ENCODE results near the gene NOXA1.

Gene NOXA1

DNA sequence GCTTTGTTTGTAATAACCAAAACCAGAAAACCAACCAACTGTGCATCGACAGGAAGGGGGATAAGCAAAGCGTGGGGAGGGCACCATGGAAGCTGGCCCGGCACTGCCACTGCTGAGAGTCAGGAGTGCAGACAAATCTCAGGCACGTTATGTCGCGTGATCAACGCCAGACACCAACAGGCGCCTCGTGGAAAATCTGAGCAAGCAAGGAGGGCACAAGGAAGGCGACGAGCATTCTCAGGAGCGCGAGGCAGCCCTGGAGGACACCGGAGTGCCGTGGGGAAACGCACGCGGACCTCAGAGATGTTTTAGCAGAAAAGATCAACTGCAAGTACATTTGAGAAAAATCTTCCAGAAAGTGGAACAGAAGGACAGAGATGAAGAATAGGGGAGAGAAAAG, 51.1 kb downstream of the NOXA1 start:
- TF ChIP-seq, protein P1, sequence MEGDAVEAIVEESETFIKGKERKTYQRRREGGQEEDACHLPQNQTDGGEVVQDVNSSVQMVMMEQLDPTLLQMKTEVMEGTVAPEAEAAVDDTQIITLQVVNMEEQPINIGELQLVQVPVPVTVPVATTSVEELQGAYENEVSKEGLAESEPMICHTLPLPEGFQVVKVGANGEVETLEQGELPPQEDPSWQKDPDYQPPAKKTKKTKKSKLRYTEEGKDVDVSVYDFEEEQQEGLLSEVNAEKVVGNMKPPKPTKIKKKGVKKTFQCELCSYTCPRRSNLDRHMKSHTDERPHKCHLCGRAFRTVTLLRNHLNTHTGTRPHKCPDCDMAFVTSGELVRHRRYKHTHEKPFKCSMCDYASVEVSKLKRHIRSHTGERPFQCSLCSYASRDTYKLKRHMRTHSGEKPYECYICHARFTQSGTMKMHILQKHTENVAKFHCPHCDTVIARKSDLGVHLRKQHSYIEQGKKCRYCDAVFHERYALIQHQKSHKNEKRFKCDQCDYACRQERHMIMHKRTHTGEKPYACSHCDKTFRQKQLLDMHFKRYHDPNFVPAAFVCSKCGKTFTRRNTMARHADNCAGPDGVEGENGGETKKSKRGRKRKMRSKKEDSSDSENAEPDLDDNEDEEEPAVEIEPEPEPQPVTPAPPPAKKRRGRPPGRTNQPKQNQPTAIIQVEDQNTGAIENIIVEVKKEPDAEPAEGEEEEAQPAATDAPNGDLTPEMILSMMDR (conservative IDR thresholded peaks at IDR 0.05; ENCODE audit: low read depth, low read length) = no peak
- DNase-seq (ENCODE audit: low read depth) = no peak
- H3K4me3 ChIP-seq (ENCODE audit: low read length) = no peak overlapping the region

DNA sequence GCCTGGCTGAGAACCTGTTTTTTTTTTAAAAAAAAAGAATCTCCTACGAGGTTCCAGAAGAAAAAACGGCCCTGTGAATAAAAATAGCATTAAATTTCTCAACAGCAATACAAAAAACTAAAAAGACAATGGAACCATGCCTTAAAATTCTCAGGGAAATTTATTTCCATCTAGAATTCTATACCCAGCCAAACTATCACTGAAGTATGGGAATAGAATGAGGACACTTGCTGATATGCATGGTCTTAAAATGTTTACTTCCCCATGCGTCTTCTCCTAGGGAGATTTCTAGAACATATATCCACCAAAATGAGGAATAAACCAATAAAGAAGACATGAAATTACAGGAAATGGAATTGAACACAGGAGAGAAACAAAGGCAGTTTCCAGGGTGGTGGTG, 52.5 kb downstream of the NOXA1 start:
- TF ChIP-seq, protein P1 (conservative IDR thresholded peaks at IDR 0.05; ENCODE audit: low read depth, low read length) = no peak
- DNase-seq (ENCODE audit: low read depth) = no peak
- H3K4me3 ChIP-seq (ENCODE audit: low read length) = no peak overlapping the region

DNA sequence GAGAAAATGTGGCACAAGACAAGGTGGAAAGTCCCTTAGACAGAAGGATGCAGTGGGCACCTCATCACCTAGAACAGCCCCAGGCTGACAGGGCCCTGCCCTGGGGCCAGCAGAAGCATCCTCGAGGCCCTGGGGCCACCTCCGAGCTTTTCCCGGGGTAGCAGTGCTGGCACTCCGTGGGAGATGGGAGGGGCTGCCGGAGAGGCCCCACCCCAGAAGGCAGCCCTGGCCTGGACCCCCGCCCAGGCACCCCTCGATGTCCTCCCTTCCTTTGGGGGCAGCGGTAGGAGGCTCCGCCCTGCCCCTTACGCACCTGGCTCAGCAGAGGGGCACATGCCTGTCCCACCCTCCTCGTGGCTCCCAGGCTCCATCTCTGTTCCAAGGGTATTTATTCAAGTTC, 53.7 kb downstream of the NOXA1 start:
- no peak overlapping the region for H3K4me3 ChIP-seq (ENCODE audit: low read length)
- no peak for DNase-seq (ENCODE audit: low read depth)
- TF ChIP-seq, protein P1 (conservative IDR thresholded peaks at IDR 0.05; ENCODE audit: low read depth, low read length) = no peak

DNA sequence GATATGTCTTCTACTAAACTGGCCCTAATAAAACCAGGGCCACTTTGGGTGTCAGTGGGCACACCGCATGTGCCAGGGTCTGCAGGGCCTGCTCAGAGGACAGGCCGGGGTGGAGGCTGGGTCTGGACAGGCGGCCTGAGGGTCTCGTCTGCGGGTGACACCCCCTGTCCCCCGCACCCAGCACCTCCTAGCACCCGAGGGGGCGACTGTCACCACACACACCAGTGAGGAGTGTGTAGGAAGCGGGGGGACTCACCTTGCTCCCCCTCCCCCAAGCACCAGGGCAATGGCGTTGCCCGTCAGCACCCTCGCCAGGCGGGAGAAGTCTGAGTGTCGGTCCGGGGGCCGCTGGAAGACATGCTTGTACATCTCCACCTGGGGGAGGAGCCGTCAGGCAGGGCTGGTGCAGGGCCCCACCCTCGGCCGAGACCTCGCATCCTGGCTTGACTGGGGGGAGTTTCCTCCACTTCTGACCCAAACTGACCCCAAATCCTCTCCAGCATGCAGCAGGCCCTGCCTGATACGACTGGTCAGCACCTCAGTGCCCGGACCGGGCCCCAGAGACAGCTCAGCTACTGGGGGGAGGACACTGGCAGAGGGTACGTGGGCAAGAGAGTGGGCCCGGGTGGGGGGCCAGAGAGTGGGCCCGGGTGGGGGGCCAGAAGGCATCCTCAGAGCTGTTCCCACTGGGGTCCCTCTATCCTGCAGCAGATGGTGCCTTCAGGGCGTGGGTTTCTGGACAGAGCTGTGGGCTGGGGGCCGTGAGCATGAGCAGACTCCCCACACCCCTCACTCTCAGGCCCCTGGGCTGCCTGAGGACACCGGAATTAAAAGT, 54.8 kb downstream of the NOXA1 start:
- TF ChIP-seq, protein P1 (conservative IDR thresholded peaks at IDR 0.05; ENCODE audit: low read depth, low read length) = no peak
- DNase-seq (ENCODE audit: low read depth) = no peak
- no peak overlapping the region for H3K4me3 ChIP-seq (ENCODE audit: low read length)

DNA sequence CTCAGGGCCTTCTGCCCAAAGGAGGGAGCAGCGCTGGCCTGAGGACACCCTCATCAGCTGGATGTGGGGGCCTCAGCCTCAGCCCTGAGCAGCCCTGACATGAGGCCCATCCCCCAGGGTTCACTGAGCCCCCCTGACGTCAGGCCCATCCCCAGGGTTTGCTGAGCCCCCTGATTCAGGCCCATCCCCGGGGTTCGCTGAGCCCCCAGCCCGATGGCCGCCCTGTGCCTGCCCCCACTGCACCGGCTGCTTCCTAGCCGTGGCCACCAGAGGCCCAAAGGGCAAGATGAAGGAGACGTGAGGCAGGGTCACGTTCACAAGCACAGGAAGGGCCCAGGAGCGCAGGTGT, 55.4 kb downstream of the NOXA1 start:
- H3K4me3 ChIP-seq (ENCODE audit: low read length) = no peak overlapping the region
- TF ChIP-seq, protein P1 (conservative IDR thresholded peaks at IDR 0.05; ENCODE audit: low read depth, low read length) = no peak
- no peak for DNase-seq (ENCODE audit: low read depth)

DNA sequence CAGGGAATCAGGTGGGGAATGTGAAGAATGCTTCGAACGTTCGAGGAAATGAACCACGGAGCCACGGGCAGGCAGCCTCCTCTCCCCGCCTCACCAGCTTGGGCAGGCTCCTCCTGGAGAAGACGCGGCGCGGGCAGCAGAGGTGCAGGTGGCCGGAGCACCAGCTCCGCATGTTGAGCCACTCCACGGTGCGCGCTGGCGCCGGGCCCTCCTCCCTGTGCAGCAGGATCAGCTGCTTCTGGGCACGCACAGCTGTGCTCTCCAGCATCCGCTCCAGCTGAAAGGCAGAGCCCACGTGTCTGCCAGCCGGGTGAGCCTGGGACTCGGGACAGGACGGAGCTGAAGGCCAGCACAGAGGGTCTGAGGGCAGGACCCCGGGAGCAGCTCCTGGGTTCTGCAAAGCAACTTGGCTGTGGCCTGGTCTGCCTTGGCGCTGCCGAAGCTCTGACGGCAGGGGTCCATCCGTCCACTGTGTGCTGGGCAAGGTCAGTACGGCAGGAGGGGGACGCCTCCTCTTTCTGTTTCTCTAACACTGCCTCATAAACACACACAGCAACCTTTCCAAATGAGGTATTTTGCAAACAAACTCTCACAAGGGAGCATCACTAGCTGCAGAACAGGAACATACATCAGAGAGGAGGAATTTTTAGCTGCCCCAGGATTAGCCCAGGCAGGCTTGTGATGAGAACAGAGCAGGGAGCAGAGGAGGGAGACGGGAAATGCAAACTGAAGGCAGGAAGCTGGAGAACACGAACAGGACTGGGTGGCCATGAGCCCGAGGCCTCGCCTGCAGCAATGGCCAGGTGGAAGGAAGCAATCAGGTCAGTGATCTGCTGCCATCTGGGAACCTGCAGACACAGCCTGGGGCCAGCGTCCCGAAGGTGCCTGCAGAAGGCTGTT, 56.0 kb downstream of the NOXA1 start:
- H3K4me3 ChIP-seq (ENCODE audit: low read length) = no peak overlapping the region
- no peak for DNase-seq (ENCODE audit: low read depth)
- TF ChIP-seq, protein P1 (conservative IDR thresholded peaks at IDR 0.05; ENCODE audit: low read depth, low read length) = no peak
